Transverse colon (tissue), 4 donors: ENCODE results near the gene ZNF768. TPM values are rescaled to one million over a fixed set of nuclear protein-coding genes. Genes with fewer than 3 reads are reported as not detected.
A peak's percentile ranks its signal among the peaks of the same experiment; 100 is the strongest.

Source experiments
- DNase-seq: peaks from one replicate; pipeline ENCODE4 v3.0.0-alpha.2; 2019
- H3K27ac ChIP-seq, 4 donors: fragments of 200-600 bp; sonication (generic); 2 replicates each; pipeline ENCODE4 v1.5.1; 2016 to 2018; ENCODE audit warnings: inconsistent platforms in 4 of 4
- H3K27me3 ChIP-seq: fragments of 200-600 bp; sonication (generic); 2 replicates; pipeline ENCODE4 v1.5.1; 2017; ENCODE audit warnings: inconsistent platforms
- H3K36me3 ChIP-seq, 4 donors: fragments of 200-600 bp; sonication (generic); 2 replicates each; pipeline ENCODE4 v1.5.1; 2017 to 2019; ENCODE audit warnings: inconsistent platforms in 4 of 4
- H3K4me1 ChIP-seq, 4 donors: fragments of 200-600 bp; sonication (generic); 2 replicates each; pipeline ENCODE4 v1.5.1; 2017 to 2020; ENCODE audit warnings: inconsistent platforms in 4 of 4
- H3K4me3 ChIP-seq, 4 donors: fragments of 200-600 bp; sonication (generic); 1 replicate in 1 of 4; 2 replicates in 3 of 4; pipeline versions ENCODE4 v1.5.1 to v1.6.1; 2017 to 2019; ENCODE audit warnings: inconsistent platforms in 4 of 4
- H3K9me3 ChIP-seq, 2 donors: fragments of 200-600 bp; sonication (generic); 2 replicates each; pipeline ENCODE4 v1.5.1; 2017 to 2019; ENCODE audit warnings: inconsistent platforms in 2 of 2
- EP300 ChIP-seq: sonication (generic); formaldehyde crosslinking; IDR thresholded peaks from one replicate; pipeline ENCODE4 v1.6.1; 2017; ENCODE audit warnings: antibody characterized with exemption, low read depth
- POLR2A ChIP-seq: fragments of 450-650 bp; IDR thresholded peaks from one replicate; pipeline ENCODE4 v1.6.1; 2016; ENCODE audit warnings: antibody characterized with exemption, mild to moderate bottlenecking, moderate library complexity
- POLR2AphosphoS5 ChIP-seq, 3 donors: sonication (generic); formaldehyde crosslinking; IDR thresholded peaks; one replicate each; pipeline ENCODE4 v1.6.1; 2016; ENCODE audit warnings: antibody characterized with exemption in 3 of 3
- WGBS, 2 donors: methylation state at CpG; one replicate each; pipeline ENCODE4 v1.1.5; 2018; ENCODE audit warnings: low coverage in 1 of 2; 5-methylcytosine and 5-hydroxymethylcytosine counted together
- in situ Hi-C, 4 donors: fragments of 200-750 bp; cut with MboI; loops; one replicate each; pipeline versions ENCODE4 v1.15.0 to v1.15.1; 2017; ENCODE audit warnings: low sequenced_read_pairs in 3 of 4, low pct_ligation_motif_present in 1 of 4, low pct_unique_long_range_greater_than_20kb in 1 of 4
- intact Hi-C: fragments of 100-400 bp; cut with DNase I; formaldehyde crosslinking; loops from one replicate; pipeline ENCODE4 v1.15.1; 2023; ENCODE audit warnings: low total_unique reads
- total RNA-seq, 4 donors: library from RNA; depleted of rRNA; stranded (reverse); fragments of >200 nt; gene quantifications; one replicate each; pipeline ENCODE4 v1.1.0, GENCODE V29; 2016
- TF ChIP-seq, protein P1 (sequence below), 5 experiments: fragments of 200-600 bp in 3 of 5; fragments of 450-650 bp in 2 of 5; sonication (generic) in 3 of 5; IDR thresholded peaks; 1 replicate in 2 of 5; 2 replicates in 3 of 5; pipeline ENCODE4 v1.5.1; 2016 to 2017; ENCODE audit warnings: antibody characterized with exemption in 5 of 5, inconsistent platforms in 3 of 5, mild to moderate bottlenecking in 2 of 5, moderate library complexity in 1 of 5

ZNF768 gene
- total RNA-seq, 4 donors from 2014 or later = 54.7 to 116 (median 74.9) TPM

DNA sequence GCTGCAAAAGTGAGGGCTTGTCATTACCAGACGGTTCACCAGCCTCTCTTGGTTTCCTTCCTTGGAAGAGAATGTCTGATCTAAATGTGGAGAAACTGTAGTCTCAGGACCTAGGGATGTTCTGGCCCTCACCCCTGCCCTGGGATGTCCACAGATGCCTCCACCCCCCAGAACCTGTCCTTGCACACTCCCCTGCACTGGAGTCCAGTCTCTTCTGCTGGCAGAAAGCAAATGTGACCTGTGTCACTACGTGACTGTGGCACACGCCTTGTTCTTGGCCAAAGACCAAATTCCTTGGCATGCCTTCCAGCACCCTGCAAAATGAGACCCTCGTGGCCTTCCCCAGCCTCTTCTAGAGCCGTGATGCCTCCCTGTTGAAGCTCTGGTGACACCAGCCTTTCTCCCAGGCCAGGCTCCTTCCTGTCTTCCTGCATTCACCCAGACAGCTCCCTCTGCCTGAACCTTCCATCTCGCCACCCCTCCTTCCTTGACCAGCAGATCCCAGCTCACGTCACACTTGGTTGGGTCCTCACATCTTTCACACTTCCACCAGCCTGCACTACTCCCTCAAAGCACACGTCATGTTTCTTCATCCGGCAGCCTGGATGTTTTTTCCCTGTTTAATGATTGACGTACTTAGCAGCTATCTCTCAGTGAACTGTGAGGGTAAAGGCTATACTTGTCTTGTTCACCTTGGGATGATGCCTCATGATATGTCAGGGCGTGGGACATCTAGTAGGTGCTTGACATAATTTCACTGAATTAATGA, 4.3 kb downstream of the ZNF768 start:
- Histone ChIP-seq H3K4me1 (peaks cover 4 to 28% (median 8%) of the 10 kb centered on the region in 4 donors), H3K9me3 (no peaks in the 10 kb centered on the region), H3K27ac (peak overlapping the region; percentile 7 to 23 (median 18)), H3K4me3 (no peak overlapping the region), H3K27me3 (no peaks in the 10 kb centered on the region), H3K36me3 (no peaks in the 10 kb centered on the region)
- intact Hi-C loops = loop anchor here (10.0 kb wide), 1 partner anchor 77 kb away; the partner anchor contains the start of gene SEPHS2
- in situ Hi-C loops = loop anchor here in 2 of 4 donors (10.0 kb wide), 2 partner anchors 77 to 87 kb away; partner anchors contain the start of genes DCTPP1 (in 1 of the 2) and SEPHS2 (in 1 of the 2)
- peak; percentile 40 for DNase-seq
- 38 to 49% methylated on average over 6 to 11 of the region's 11 CpGs for WGBS, 2 donors
- TF ChIP-seq, protein P1, sequence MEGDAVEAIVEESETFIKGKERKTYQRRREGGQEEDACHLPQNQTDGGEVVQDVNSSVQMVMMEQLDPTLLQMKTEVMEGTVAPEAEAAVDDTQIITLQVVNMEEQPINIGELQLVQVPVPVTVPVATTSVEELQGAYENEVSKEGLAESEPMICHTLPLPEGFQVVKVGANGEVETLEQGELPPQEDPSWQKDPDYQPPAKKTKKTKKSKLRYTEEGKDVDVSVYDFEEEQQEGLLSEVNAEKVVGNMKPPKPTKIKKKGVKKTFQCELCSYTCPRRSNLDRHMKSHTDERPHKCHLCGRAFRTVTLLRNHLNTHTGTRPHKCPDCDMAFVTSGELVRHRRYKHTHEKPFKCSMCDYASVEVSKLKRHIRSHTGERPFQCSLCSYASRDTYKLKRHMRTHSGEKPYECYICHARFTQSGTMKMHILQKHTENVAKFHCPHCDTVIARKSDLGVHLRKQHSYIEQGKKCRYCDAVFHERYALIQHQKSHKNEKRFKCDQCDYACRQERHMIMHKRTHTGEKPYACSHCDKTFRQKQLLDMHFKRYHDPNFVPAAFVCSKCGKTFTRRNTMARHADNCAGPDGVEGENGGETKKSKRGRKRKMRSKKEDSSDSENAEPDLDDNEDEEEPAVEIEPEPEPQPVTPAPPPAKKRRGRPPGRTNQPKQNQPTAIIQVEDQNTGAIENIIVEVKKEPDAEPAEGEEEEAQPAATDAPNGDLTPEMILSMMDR (IDR thresholded peaks at IDR 0.05) = peak in 1 of 5 experiments; percentile 28
- TF ChIP-seq EP300 = no peak
- TF ChIP-seq POLR2A = no peak
- TF ChIP-seq POLR2AphosphoS5 (IDR thresholded peaks at IDR 0.05) = peak in 1 of 3 donors; percentile 17

GRCh38 chr16:30521476-30521872, 4.9 kb downstream of the ZNF768 start:
- Histone ChIP-seq H3K27ac (no peak overlapping the region), H3K4me3 (no peak overlapping the region), H3K4me1 (peaks cover 4 to 28% (median 8%) of the 10 kb centered on the region in 4 donors), H3K36me3 (no peaks in the 10 kb centered on the region), H3K9me3 (no peaks in the 10 kb centered on the region), H3K27me3 (no peaks in the 10 kb centered on the region)
- intact Hi-C loops = loop anchor here (10.0 kb wide), 1 partner anchor 77 kb away; the partner anchor contains the start of gene SEPHS2
- no peak for DNase-seq
- in situ Hi-C loops = loop anchor here in 2 of 4 donors (10.0 kb wide), 2 partner anchors 77 to 87 kb away; partner anchors contain the start of genes DCTPP1 (in 1 of the 2) and SEPHS2 (in 1 of the 2)
- 90% methylated on average over 7 of the region's 7 CpGs; no CpG with 5 or more reads in 1 of the 2 donors for WGBS, 2 donors
- TF ChIP-seq, protein P1 (IDR thresholded peaks at IDR 0.05) = no peak
- no peak for TF ChIP-seq EP300
- TF ChIP-seq POLR2AphosphoS5 (IDR thresholded peaks at IDR 0.05) = no peak
- no peak for TF ChIP-seq POLR2A

DNA sequence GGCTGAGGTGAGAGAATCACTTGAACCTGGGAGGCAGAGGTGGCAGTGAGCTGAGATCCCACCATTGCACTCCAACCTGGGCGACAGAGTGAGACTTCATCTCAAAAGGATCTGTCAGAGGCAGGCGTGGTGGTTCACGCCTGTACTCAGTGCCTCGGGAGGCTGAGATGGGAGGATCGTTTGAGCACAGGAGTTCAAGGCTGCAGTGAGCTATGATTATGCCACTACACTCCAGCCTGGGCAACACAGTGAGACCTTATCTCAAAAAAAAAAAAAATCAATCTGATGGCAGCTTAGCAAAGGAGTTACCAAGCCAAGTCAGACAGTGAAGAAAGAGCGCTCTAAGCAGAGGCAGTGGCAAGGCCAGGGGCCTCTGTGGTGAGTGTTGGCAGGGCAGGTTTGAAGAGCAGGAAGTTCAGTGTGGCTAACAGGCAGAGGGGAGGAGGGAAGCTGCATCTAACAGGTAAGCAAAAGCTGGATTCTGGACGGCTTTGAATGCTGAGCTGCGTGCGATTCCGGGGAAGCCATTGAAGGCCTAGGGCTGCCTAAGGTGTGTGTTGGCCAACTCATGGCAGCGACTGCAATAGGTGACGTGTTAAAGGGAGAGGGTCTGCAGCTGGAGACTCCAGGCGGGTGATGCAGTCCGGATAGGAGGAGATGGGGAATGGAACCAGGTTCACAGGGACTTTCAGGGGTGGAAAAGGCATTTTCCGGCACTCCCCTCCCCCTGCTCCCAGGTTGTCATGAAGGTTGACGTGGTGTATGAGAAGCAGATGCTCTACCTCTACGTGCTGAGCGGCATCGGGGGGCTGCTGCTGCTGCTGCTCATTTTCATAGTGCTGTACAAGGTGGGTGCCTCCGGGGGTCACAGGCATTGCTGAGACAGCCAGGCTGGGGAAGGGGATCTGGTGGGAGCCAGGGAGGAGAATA, 7.0 kb downstream of the ZNF768 start:
- Histone ChIP-seq H3K27ac (no peak overlapping the region), H3K36me3 (no peaks in the 10 kb centered on the region), H3K4me1 (peaks cover 0 to 19% (median 3%) of the 10 kb centered on the region in 4 donors), H3K27me3 (no peaks in the 10 kb centered on the region), H3K9me3 (no peaks in the 10 kb centered on the region), H3K4me3 (no peak overlapping the region)
- intact Hi-C loops (loop anchor here (10.0 kb wide), 1 partner anchor 75 kb away; the partner anchor contains the start of gene SEPHS2), in situ Hi-C loops (loop anchor here in 2 of 4 donors (10.0 kb wide), 2 partner anchors 75 to 85 kb away; partner anchors contain the start of genes DCTPP1 (in 1 of the 2) and SEPHS2 (in 1 of the 2))
- WGBS, 2 donors = 91 to 100% methylated on average over 2 to 20 of the region's 20 CpGs
- DNase-seq = no peak
- no peak for TF ChIP-seq POLR2A
- no peak for TF ChIP-seq POLR2AphosphoS5 (IDR thresholded peaks at IDR 0.05)
- TF ChIP-seq, protein P1 (IDR thresholded peaks at IDR 0.05) = no peak
- no peak for TF ChIP-seq EP300
